ENCODE measurements around the gene CHMP3.
"Not testable (repeated sequence)": the region's sequence is repeated elsewhere in the genome, so short reads cannot be mapped to it uniquely, and the experiment has no call there.

DNA sequence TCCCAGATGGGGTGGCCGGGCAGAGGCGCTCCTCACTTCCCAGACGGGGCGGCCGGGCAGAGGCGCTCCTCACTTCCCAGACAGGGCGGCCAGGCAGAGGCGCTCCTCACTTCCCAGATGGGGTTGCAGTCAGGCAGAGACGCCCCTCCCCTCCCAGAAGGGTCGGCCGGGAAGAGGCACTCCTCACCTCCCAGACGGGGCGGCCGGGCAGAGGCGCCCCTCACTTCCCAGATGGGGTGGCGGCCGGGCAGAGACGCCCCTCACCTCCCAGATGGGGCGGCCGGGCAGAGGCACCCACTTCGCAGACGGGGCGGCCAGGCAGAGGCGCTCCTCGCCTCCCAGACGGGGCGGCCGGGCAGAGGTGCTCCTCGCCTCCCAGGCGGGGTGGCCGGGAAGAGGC is 13.8 kb downstream of the CHMP3 start:
- not testable (repeated sequence) for TF ChIP-seq MTF2 (CRISPR knock-in tag; IDR thresholded peaks at IDR 0.05; ENCODE audit: borderline replicate concordance); NBN (conservative IDR thresholded peaks at IDR 0.05); ZNF274 (CRISPR knock-in tag; IDR thresholded peaks at IDR 0.05); EP300 (IDR thresholded peaks at IDR 0.05; ENCODE audit: low read depth in 2 of 2, low read length in 2 of 2); EP300 (CRISPR knock-in tag; IDR thresholded peaks at IDR 0.05; ENCODE audit: borderline replicate concordance); ZBTB20 (CRISPR knock-in tag; IDR thresholded peaks at IDR 0.05; ENCODE audit: borderline replicate concordance, low read depth); EZH2 (conservative IDR thresholded peaks at IDR 0.05; ENCODE audit: low read depth, low read length); U2AF2 (IDR thresholded peaks at IDR 0.05; ENCODE audit: low read depth, low read length); HNRNPH1 (optimal IDR thresholded peaks at IDR 0.05; ENCODE audit: low read depth, low read length); ESRRA (CRISPR knock-in tag; IDR thresholded peaks at IDR 0.05; ENCODE audit: low read depth)
- TF ChIP-seq, protein P1, sequence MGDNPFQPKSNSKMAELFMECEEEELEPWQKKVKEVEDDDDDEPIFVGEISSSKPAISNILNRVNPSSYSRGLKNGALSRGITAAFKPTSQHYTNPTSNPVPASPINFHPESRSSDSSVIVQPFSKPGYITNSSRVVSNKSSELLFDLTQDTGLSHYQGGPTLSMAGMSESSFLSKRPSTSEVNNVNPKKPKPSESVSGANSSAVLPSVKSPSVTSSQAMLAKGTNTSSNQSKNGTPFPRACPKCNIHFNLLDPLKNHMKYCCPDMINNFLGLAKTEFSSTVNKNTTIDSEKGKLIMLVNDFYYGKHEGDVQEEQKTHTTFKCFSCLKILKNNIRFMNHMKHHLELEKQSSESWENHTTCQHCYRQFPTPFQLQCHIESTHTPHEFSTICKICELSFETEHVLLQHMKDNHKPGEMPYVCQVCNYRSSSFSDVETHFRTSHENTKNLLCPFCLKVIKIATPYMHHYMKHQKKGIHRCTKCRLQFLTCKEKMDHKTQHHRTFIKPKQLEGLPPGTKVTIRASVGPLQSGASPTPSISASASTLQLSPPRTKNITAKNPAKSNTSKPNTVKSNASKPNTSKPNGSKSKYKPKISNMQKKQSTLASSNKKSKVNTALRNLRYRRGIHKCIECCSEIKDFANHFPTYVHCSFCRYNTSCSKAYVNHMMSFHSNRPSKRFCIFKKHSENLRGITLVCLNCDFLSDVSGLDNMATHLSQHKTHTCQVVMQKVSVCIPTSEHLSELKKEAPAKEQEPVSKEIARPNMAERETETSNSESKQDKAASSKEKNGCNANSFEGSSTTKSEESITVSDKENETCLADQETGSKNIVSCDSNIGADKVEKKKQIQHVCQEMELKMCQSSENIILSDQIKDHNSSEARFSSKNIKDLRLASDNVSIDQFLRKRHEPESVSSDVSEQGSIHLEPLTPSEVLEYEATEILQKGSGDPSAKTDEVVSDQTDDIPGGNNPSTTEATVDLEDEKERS (CRISPR knock-in tag; IDR thresholded peaks at IDR 0.05) = not testable (repeated sequence)

Data from HepG2 (cell line).